ENCODE results near the gene DVL2. TPM values are rescaled to one million over a fixed set of nuclear protein-coding genes. Genes with fewer than 3 reads are reported as not detected.
"Not testable (repeated sequence)": the region's sequence is repeated elsewhere in the genome, so short reads cannot be mapped to it uniquely, and the experiment has no call there.

Gene DVL2
- total RNA-seq, 1 donor from 2014 or later = 17.2 TPM

- Histone ChIP-seq H3K4me1 (no peaks in the 10 kb centered on the region), H3K27me3 (no peaks in the 10 kb centered on the region), H3K9me3 (no peaks in the 10 kb centered on the region), H3K4me3 (no peak overlapping the region), H3K27ac (no peak overlapping the region), H3K36me3 (no peaks in the 10 kb centered on the region)
- no peak for DNase-seq (ENCODE audit: low spot score in 2 of 2)
- intact Hi-C loops (cut with DNase I) = no loop called here
- no peak for TF ChIP-seq CTCF (IDR thresholded peaks at IDR 0.05)
Observed at GRCh38 chr17:7184091-7184488, 50.2 kb downstream of the DVL2 start.

- TF ChIP-seq CTCF (IDR thresholded peaks at IDR 0.05) = no peak
- Histone ChIP-seq H3K4me3 (no peak overlapping the region), H3K27ac (no peak overlapping the region), H3K9me3 (no peaks in the 10 kb centered on the region), H3K36me3 (no peaks in the 10 kb centered on the region), H3K27me3 (no peaks in the 10 kb centered on the region), H3K4me1 (no peaks in the 10 kb centered on the region)
- no peak for DNase-seq (ENCODE audit: low spot score in 2 of 2)
- intact Hi-C loops (cut with DNase I) = no loop called here
Observed at GRCh38 chr17:7183433-7184090, 50.8 kb downstream of the DVL2 start.

- H3K36me3 ChIP-seq; intact Hi-C loops (cut with DNase I); DNase-seq (ENCODE audit: low spot score in 2 of 2); H3K9me3 ChIP-seq; H3K4me1 ChIP-seq; H3K4me3 ChIP-seq; H3K27me3 ChIP-seq; H3K27ac ChIP-seq: not testable (repeated sequence)
Observed at GRCh38 chr17:7182101-7182500, 52.2 kb downstream of the DVL2 start.

- H3K4me3 ChIP-seq = peak within 1 kb of the TSS in 1 of 2 donors; percentile 51
- intact Hi-C loops (cut with DNase I) = loop anchor here (5.0 kb wide), 1 partner anchor 127 kb away; no protein-coding TSS in a partner anchor
- no peak within 1 kb of the TSS for H3K27ac ChIP-seq
- no peaks in the 10 kb centered on the region for H3K27me3 ChIP-seq
- no peak for TF ChIP-seq CTCF (IDR thresholded peaks at IDR 0.05)
- no peaks in the 10 kb centered on the region for H3K36me3 ChIP-seq
- H3K4me1 ChIP-seq = peaks cover 4 to 13% of the 10 kb centered on the region in 2 donors
- no peak for DNase-seq (ENCODE audit: low spot score in 2 of 2)
- H3K9me3 ChIP-seq = no peaks in the 10 kb centered on the region
Observed at GRCh38 chr17:7179317-7180254, 54.7 kb downstream of the DVL2 start, which contains the start of gene ASGR1. TSS of gene ASGR1 (minus strand) at chr17:7179370. CDS start at chr17:7178563, 807 bp downstream.

GRCh38 chr17:7178973-7179316, 55.4 kb downstream of the DVL2 start:
- H3K27me3 ChIP-seq = no peaks in the 10 kb centered on the region
- DNase-seq (ENCODE audit: low spot score in 2 of 2) = no peak
- no peaks in the 10 kb centered on the region for H3K36me3 ChIP-seq
- no peaks in the 10 kb centered on the region for H3K9me3 ChIP-seq
- H3K4me3 ChIP-seq = no peak overlapping the region
- H3K4me1 ChIP-seq = peaks cover 4 to 13% of the 10 kb centered on the region in 2 donors
- no peak overlapping the region for H3K27ac ChIP-seq
- intact Hi-C loops (cut with DNase I) = loop anchor here (5.0 kb wide), 1 partner anchor 127 kb away; no protein-coding TSS in a partner anchor
- no peak for TF ChIP-seq CTCF (IDR thresholded peaks at IDR 0.05)
